DOHH2 (cell line): ENCODE measurements around the gene ATP2A1.
"Not testable (repeated sequence)": the region's sequence is repeated elsewhere in the genome, so short reads cannot be mapped to it uniquely, and the experiment has no call there.

Experiments used
- H3F3A ChIP-seq: fragments of 200-600 bp; sonication (generic), shearing (Covaris generic); 2 replicates; pipeline ENCODE4 v1.6.0; 2016; ENCODE audit warnings: antibody characterized with exemption, mild to moderate bottlenecking; ENCODE audit not compliant: control insufficient read depth, insufficient read depth
- H3K27ac ChIP-seq: fragments of 200-600 bp; sonication (generic); 2 replicates; pipeline ENCODE4 v1.5.1; 2014; ENCODE audit warnings: low read depth, mild to moderate bottlenecking, low read length, moderate library complexity
- H3K27me3 ChIP-seq: fragments of 200-600 bp; sonication (generic); 2 replicates; pipeline ENCODE4 v1.6.1; 2014; ENCODE audit warnings: mild to moderate bottlenecking, low read length, mixed read lengths; ENCODE audit not compliant: control insufficient read depth
- H3K36me3 ChIP-seq: fragments of 200-600 bp; sonication (generic); 2 replicates; pipeline ENCODE4 v1.6.1; 2014; ENCODE audit warnings: mild to moderate bottlenecking, low read length, moderate library complexity, mixed read lengths; ENCODE audit not compliant: control insufficient read depth
- H3K4me1 ChIP-seq: fragments of 200-600 bp; sonication (generic); 2 replicates; pipeline ENCODE4 v1.6.1; 2014; ENCODE audit warnings: mild to moderate bottlenecking, low read length, mixed read lengths; ENCODE audit not compliant: control insufficient read depth
- H3K4me2 ChIP-seq: fragments of 200-600 bp; sonication (generic); 2 replicates; pipeline ENCODE4 v1.6.0; 2014; ENCODE audit warnings: mild to moderate bottlenecking, low read length, moderate library complexity
- H3K4me3 ChIP-seq: fragments of 200-600 bp; sonication (generic); 2 replicates; pipeline ENCODE4 v1.5.1; 2014; ENCODE audit warnings: mild to moderate bottlenecking, low read length, mixed read lengths
- H3K79me2 ChIP-seq: fragments of 200-600 bp; sonication (generic); 2 replicates; pipeline ENCODE4 v1.6.1; 2014; ENCODE audit warnings: mild to moderate bottlenecking, low read length, mixed read lengths; ENCODE audit not compliant: control insufficient read depth
- H3K9me2 ChIP-seq: fragments of 200-600 bp; sonication (generic); replicated peaks from 2 replicates; pipeline ENCODE4 v1.6.1; 2014; ENCODE audit warnings: mild to moderate bottlenecking, low read length, mixed read lengths; ENCODE audit not compliant: control insufficient read depth
- H3K9me3 ChIP-seq: fragments of 200-600 bp; sonication (generic); 2 replicates; pipeline ENCODE4 v1.6.1; 2014; ENCODE audit warnings: antibody characterized with exemption, low read length, mixed read lengths; ENCODE audit not compliant: control insufficient read depth, insufficient read depth
- H4K20me1 ChIP-seq: fragments of 200-600 bp; sonication (generic); 2 replicates; pipeline ENCODE4 v1.6.0; 2014; ENCODE audit warnings: low read depth, mild to moderate bottlenecking, antibody characterized with exemption, low read length, moderate library complexity; ENCODE audit not compliant: control insufficient read depth, insufficient read depth
- EZH2phosphoT487 ChIP-seq: fragments of 200-600 bp; sonication (generic); IDR thresholded peaks from 2 replicates; pipeline ENCODE4 v1.6.1; 2017; ENCODE audit warnings: borderline replicate concordance, mild to moderate bottlenecking, antibody characterized with exemption, low read length, moderate library complexity, mixed read lengths
- TF ChIP-seq, protein P1 (sequence below): fragments of 200-600 bp; sonication (generic); IDR thresholded peaks from one replicate; pipeline ENCODE4 v1.5.1; 2014; ENCODE audit warnings: antibody characterized with exemption, mild to moderate bottlenecking, low read depth, low read length; ENCODE audit not compliant: poor library complexity, severe bottlenecking

ATP2A1 gene

DNA sequence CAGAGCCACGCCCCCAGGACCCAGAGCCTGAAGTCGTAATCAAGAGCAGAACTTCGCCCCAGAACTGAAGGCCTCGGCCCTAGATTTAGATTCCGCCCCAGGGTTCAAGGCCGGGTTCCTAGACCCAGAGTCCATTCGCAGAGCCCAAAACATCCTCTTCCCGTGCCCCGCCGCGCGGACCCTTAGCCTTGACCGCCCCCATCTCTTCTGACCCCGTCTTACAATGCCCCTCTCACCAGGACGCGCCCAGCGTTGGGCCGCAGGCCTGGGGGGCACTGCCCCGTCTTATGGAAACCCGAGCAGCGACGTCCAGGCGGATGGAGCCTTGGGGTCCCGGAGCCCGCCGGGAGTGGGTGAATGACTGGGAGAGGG, 58.5 kb downstream of the ATP2A1 start:
- TF ChIP-seq, protein P1, sequence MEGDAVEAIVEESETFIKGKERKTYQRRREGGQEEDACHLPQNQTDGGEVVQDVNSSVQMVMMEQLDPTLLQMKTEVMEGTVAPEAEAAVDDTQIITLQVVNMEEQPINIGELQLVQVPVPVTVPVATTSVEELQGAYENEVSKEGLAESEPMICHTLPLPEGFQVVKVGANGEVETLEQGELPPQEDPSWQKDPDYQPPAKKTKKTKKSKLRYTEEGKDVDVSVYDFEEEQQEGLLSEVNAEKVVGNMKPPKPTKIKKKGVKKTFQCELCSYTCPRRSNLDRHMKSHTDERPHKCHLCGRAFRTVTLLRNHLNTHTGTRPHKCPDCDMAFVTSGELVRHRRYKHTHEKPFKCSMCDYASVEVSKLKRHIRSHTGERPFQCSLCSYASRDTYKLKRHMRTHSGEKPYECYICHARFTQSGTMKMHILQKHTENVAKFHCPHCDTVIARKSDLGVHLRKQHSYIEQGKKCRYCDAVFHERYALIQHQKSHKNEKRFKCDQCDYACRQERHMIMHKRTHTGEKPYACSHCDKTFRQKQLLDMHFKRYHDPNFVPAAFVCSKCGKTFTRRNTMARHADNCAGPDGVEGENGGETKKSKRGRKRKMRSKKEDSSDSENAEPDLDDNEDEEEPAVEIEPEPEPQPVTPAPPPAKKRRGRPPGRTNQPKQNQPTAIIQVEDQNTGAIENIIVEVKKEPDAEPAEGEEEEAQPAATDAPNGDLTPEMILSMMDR: no peak
- TF ChIP-seq EZH2phosphoT487: no peak
- peaks cover 11% of the 10 kb centered on the region; the same call in 1 of the 2 replicates for H4K20me1 ChIP-seq
- H3K4me3 ChIP-seq: no peak overlapping the region
- no peak overlapping the region for H3K27ac ChIP-seq
- H3F3A ChIP-seq: peaks cover 28% of the 10 kb centered on the region
- no peak overlapping the region for H3K4me2 ChIP-seq
- H3K36me3 ChIP-seq: peaks cover 77% of the 10 kb centered on the region
- no peaks in the 10 kb centered on the region for H3K9me2 ChIP-seq
- H3K79me2 ChIP-seq: peaks cover 46% of the 10 kb centered on the region
- H3K27me3 ChIP-seq: no peaks in the 10 kb centered on the region
- no peaks in the 10 kb centered on the region; the same call in 1 of the 2 replicates for H3K9me3 ChIP-seq
- H3K4me1 ChIP-seq: peaks cover 33% of the 10 kb centered on the region

DNA sequence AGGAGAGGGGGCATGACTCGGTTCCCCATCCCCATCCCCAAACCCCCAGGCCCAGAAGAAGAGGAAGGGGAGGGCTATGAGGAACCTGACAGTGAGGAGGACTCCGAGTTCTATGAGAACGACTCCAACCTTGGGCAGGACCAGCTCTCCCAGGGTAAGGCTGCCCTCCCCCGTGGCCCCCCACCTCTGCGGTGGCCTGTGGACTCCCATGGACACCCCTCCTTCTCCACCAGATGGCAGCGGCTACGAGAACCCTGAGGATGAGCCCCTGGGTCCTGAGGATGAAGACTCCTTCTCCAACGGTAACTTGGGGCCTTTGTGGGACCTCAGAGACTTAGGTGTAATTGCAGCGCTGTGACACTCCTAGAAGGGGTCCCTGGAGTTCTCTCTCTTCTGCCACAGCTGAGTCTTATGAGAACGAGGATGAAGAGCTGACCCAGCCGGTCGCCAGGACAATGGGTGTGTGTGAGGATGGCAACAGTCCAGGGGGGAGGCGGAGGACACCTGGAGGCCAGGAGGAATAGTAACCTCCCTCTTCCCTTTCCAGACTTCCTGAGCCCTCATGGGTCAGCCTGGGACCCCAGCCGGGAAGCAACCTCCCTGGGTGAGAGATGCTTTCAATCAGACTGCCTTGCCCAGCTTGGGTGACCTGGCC, 59.1 kb downstream of the ATP2A1 start:
- H3K9me2 ChIP-seq: no peaks in the 10 kb centered on the region
- H4K20me1 ChIP-seq: peaks cover 11% of the 10 kb centered on the region; the same call in 1 of the 2 replicates
- H3K9me3 ChIP-seq: no peaks in the 10 kb centered on the region; the same call in 1 of the 2 replicates
- peaks cover 40% of the 10 kb centered on the region for H3K79me2 ChIP-seq
- peaks cover 29% of the 10 kb centered on the region for H3F3A ChIP-seq
- no peak overlapping the region for H3K4me2 ChIP-seq
- H3K4me1 ChIP-seq: peaks cover 30% of the 10 kb centered on the region
- H3K27me3 ChIP-seq: no peaks in the 10 kb centered on the region
- no peak overlapping the region for H3K27ac ChIP-seq
- no peak overlapping the region for H3K4me3 ChIP-seq
- TF ChIP-seq EZH2phosphoT487: no peak
- peaks cover 72% of the 10 kb centered on the region for H3K36me3 ChIP-seq

DNA sequence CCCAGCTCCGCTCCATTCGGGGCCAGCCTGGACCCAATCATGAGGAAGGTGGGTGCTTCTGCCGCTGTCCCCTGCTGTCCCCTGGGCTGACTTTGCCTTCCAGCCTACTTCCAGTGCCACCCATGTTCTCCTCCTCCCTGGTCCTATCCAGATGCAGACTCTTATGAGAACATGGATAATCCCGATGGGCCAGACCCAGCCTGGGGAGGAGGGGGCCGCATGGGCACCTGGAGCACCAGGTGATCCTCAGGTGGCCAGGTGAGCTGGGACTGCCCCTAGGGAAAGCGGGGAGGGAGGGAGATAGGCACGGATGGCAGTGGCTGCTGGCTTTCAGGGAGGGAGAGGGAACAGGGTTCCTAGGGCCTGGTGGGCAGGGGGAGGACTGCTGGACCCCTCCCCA, 60.4 kb downstream of the ATP2A1 start:
- H3F3A ChIP-seq: peaks cover 29% of the 10 kb centered on the region
- H3K27ac ChIP-seq: no peak overlapping the region

DNA sequence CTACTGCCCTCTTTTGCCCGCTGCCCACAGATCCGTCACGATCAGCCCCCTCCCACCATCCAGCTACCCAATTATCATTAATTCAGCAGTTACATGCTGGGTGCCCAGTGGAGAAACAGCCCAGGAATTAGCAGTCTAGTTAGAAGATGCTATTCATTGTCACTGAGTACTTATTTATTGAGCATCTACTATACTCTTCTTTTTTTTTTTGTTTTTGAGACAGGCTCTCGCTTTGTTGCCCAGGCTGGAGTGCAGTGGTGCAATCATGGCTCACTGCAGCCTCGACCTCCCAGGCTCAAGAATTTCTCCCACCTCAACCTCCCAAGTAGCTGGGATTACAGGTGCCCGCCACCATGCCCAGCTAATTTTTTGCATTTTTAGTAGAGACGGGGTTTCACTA, 61.5 kb downstream of the ATP2A1 start:
- Histone ChIP-seq H3K79me2 (peaks cover 15% of the 10 kb centered on the region), H3F3A (peaks cover 25% of the 10 kb centered on the region), H4K20me1 (peaks cover 11% of the 10 kb centered on the region; the same call in 1 of the 2 replicates), H3K4me1 (peaks cover 25% of the 10 kb centered on the region), H3K36me3 (peaks cover 47% of the 10 kb centered on the region)
- H3K4me3 ChIP-seq, H3K9me2 ChIP-seq, H3K27ac ChIP-seq, H3K4me2 ChIP-seq, H3K9me3 ChIP-seq, H3K27me3 ChIP-seq: not testable (repeated sequence)

More for the DNA sequence above, 60.4 kb downstream of the ATP2A1 start:
- peaks cover 26% of the 10 kb centered on the region for H3K4me1 ChIP-seq
- peaks cover 58% of the 10 kb centered on the region for H3K36me3 ChIP-seq
- H3K9me3 ChIP-seq: no peaks in the 10 kb centered on the region; the same call in 1 of the 2 replicates
- H3K9me2 ChIP-seq: no peaks in the 10 kb centered on the region
- no peak overlapping the region for H3K4me3 ChIP-seq
- H4K20me1 ChIP-seq: peaks cover 11% of the 10 kb centered on the region; the same call in 1 of the 2 replicates
- H3K79me2 ChIP-seq: peaks cover 27% of the 10 kb centered on the region
- H3K4me2 ChIP-seq: no peak overlapping the region
- H3K27me3 ChIP-seq: no peaks in the 10 kb centered on the region
- no peak for TF ChIP-seq EZH2phosphoT487
- TF ChIP-seq, protein P1: no peak
